Measurements from ENCODE around the gene SEPTIN8.

The SEPTIN8 gene

GRCh38 chr5:132761321-132762240 lies 15.5 kb downstream of the SEPTIN8 start:
- H3K27me3 ChIP-seq (replicated peaks; ENCODE audit: control insufficient read depth, insufficient read depth, low read length) = peaks cover 4% of the 10 kb centered on the region
- peaks cover 7% of the 10 kb centered on the region for H3K4me1 ChIP-seq (ENCODE audit: control insufficient read depth, insufficient read depth, low read length)
- H3K36me3 ChIP-seq (ENCODE audit: control insufficient read depth, insufficient read depth, low read length, severe bottlenecking) = peaks cover 75% of the 10 kb centered on the region
- H3K4me3 ChIP-seq (ENCODE audit: low read length) = no peak overlapping the region
- DNase-seq (ENCODE audit: low read depth) = no peak
- no peaks in the 10 kb centered on the region for H3K9me3 ChIP-seq (ENCODE audit: control insufficient read depth, low read length)
- no peak overlapping the region for H3K9ac ChIP-seq (ENCODE audit: low read length)

GRCh38 chr5:132760601-132761317 lies 16.3 kb downstream of the SEPTIN8 start:
- H3K4me1 ChIP-seq (ENCODE audit: control insufficient read depth, insufficient read depth, low read length) = peaks cover 7% of the 10 kb centered on the region
- H3K9me3 ChIP-seq (ENCODE audit: control insufficient read depth, low read length) = no peaks in the 10 kb centered on the region
- DNase-seq (ENCODE audit: low read depth) = no peak
- H3K27me3 ChIP-seq (replicated peaks; ENCODE audit: control insufficient read depth, insufficient read depth, low read length) = peaks cover 4% of the 10 kb centered on the region
- H3K4me3 ChIP-seq (ENCODE audit: low read length) = no peak overlapping the region
- H3K9ac ChIP-seq (ENCODE audit: low read length) = no peak overlapping the region
- H3K36me3 ChIP-seq (ENCODE audit: control insufficient read depth, insufficient read depth, low read length, severe bottlenecking) = peaks cover 75% of the 10 kb centered on the region

- no peak overlapping the region for H3K4me3 ChIP-seq (ENCODE audit: low read length)
- no peak overlapping the region for H3K9ac ChIP-seq (ENCODE audit: low read length)
- DNase-seq (ENCODE audit: low read depth) = no peak
- peaks cover 74% of the 10 kb centered on the region for H3K36me3 ChIP-seq (ENCODE audit: control insufficient read depth, insufficient read depth, low read length, severe bottlenecking)
- peaks cover 11% of the 10 kb centered on the region for H3K27me3 ChIP-seq (replicated peaks; ENCODE audit: control insufficient read depth, insufficient read depth, low read length)
- peaks cover under 1% of the 10 kb centered on the region for H3K4me1 ChIP-seq (ENCODE audit: control insufficient read depth, insufficient read depth, low read length)
- no peaks in the 10 kb centered on the region for H3K9me3 ChIP-seq (ENCODE audit: control insufficient read depth, low read length)
Measured at GRCh38 chr5:132760049-132760420, 17.0 kb downstream of the SEPTIN8 start.

- Histone ChIP-seq H3K4me3 (ENCODE audit: low read length) (no peak overlapping the region), H3K9me3 (ENCODE audit: control insufficient read depth, low read length) (no peaks in the 10 kb centered on the region), H3K4me1 (ENCODE audit: control insufficient read depth, insufficient read depth, low read length) (no peaks in the 10 kb centered on the region), H3K27me3 (replicated peaks; ENCODE audit: control insufficient read depth, insufficient read depth, low read length) (peaks cover 16% of the 10 kb centered on the region), H3K36me3 (ENCODE audit: control insufficient read depth, insufficient read depth, low read length, severe bottlenecking) (peaks cover 67% of the 10 kb centered on the region), H3K9ac (ENCODE audit: low read length) (no peak overlapping the region)
- DNase-seq (ENCODE audit: low read depth) = no peak
Measured at GRCh38 chr5:132759114-132760048, 17.7 kb downstream of the SEPTIN8 start.

- no peak for DNase-seq (ENCODE audit: low read depth)
- peaks cover 25% of the 10 kb centered on the region for H3K27me3 ChIP-seq (replicated peaks; ENCODE audit: control insufficient read depth, insufficient read depth, low read length)
- H3K9me3 ChIP-seq (ENCODE audit: control insufficient read depth, low read length) = no peaks in the 10 kb centered on the region
- H3K9ac ChIP-seq (ENCODE audit: low read length) = no peak overlapping the region
- peaks cover 60% of the 10 kb centered on the region for H3K36me3 ChIP-seq (ENCODE audit: control insufficient read depth, insufficient read depth, low read length, severe bottlenecking)
- H3K4me3 ChIP-seq (ENCODE audit: low read length) = no peak overlapping the region
- no peaks in the 10 kb centered on the region for H3K4me1 ChIP-seq (ENCODE audit: control insufficient read depth, insufficient read depth, low read length)
Measured at GRCh38 chr5:132758451-132758850, 18.6 kb downstream of the SEPTIN8 start.

GRCh38 chr5:132756542-132756941 lies 20.5 kb downstream of the SEPTIN8 start:
- Histone ChIP-seq H3K9ac (ENCODE audit: low read length) (no peak overlapping the region), H3K4me1 (ENCODE audit: control insufficient read depth, insufficient read depth, low read length) (peaks cover 7% of the 10 kb centered on the region), H3K27me3 (replicated peaks; ENCODE audit: control insufficient read depth, insufficient read depth, low read length) (peaks cover 36% of the 10 kb centered on the region), H3K9me3 (ENCODE audit: control insufficient read depth, low read length) (no peaks in the 10 kb centered on the region), H3K36me3 (ENCODE audit: control insufficient read depth, insufficient read depth, low read length, severe bottlenecking) (peaks cover 43% of the 10 kb centered on the region), H3K4me3 (ENCODE audit: low read length) (no peak overlapping the region)
- DNase-seq (ENCODE audit: low read depth) = no peak

- H3K9me3 ChIP-seq (ENCODE audit: control insufficient read depth, low read length) = no peaks in the 10 kb centered on the region
- DNase-seq (ENCODE audit: low read depth) = peak; percentile 35
- H3K36me3 ChIP-seq (ENCODE audit: control insufficient read depth, insufficient read depth, low read length, severe bottlenecking) = peaks cover 28% of the 10 kb centered on the region
- no peak overlapping the region for H3K4me3 ChIP-seq (ENCODE audit: low read length)
- H3K9ac ChIP-seq (ENCODE audit: low read length) = no peak overlapping the region
- H3K4me1 ChIP-seq (ENCODE audit: control insufficient read depth, insufficient read depth, low read length) = peaks cover 16% of the 10 kb centered on the region
- peaks cover 36% of the 10 kb centered on the region for H3K27me3 ChIP-seq (replicated peaks; ENCODE audit: control insufficient read depth, insufficient read depth, low read length)
Measured at GRCh38 chr5:132754947-132755346, 22.1 kb downstream of the SEPTIN8 start.

- peaks cover 20% of the 10 kb centered on the region for H3K36me3 ChIP-seq (ENCODE audit: control insufficient read depth, insufficient read depth, low read length, severe bottlenecking)
- peaks cover 16% of the 10 kb centered on the region for H3K4me1 ChIP-seq (ENCODE audit: control insufficient read depth, insufficient read depth, low read length)
- no peak for DNase-seq (ENCODE audit: low read depth)
Measured at GRCh38 chr5:132754111-132754510, 22.9 kb downstream of the SEPTIN8 start.

GRCh38 chr5:132753135-132753987 lies 23.7 kb downstream of the SEPTIN8 start:
- no peaks in the 10 kb centered on the region for H3K9me3 ChIP-seq (ENCODE audit: control insufficient read depth, low read length)
- no peak overlapping the region for H3K4me3 ChIP-seq (ENCODE audit: low read length)
- peaks cover 12% of the 10 kb centered on the region for H3K36me3 ChIP-seq (ENCODE audit: control insufficient read depth, insufficient read depth, low read length, severe bottlenecking)
- no peak for DNase-seq (ENCODE audit: low read depth)
- H3K4me1 ChIP-seq (ENCODE audit: control insufficient read depth, insufficient read depth, low read length) = peaks cover 16% of the 10 kb centered on the region
- H3K9ac ChIP-seq (ENCODE audit: low read length) = no peak overlapping the region
- H3K27me3 ChIP-seq (replicated peaks; ENCODE audit: control insufficient read depth, insufficient read depth, low read length) = peaks cover 41% of the 10 kb centered on the region

More at GRCh38 chr5:132754111-132754510, 22.9 kb downstream of the SEPTIN8 start:
- H3K4me3 ChIP-seq (ENCODE audit: low read length) = no peak overlapping the region
- no peak overlapping the region for H3K9ac ChIP-seq (ENCODE audit: low read length)
- H3K9me3 ChIP-seq (ENCODE audit: control insufficient read depth, low read length) = no peaks in the 10 kb centered on the region
- peaks cover 36% of the 10 kb centered on the region for H3K27me3 ChIP-seq (replicated peaks; ENCODE audit: control insufficient read depth, insufficient read depth, low read length)

- no peak for DNase-seq (ENCODE audit: low read depth)
Measured at GRCh38 chr5:132752581-132753125, 24.4 kb downstream of the SEPTIN8 start.

More at GRCh38 chr5:132752581-132753125, 24.4 kb downstream of the SEPTIN8 start:
- H3K9me3 ChIP-seq (ENCODE audit: control insufficient read depth, low read length) = no peaks in the 10 kb centered on the region
- H3K4me1 ChIP-seq (ENCODE audit: control insufficient read depth, insufficient read depth, low read length) = peaks cover 16% of the 10 kb centered on the region
- H3K9ac ChIP-seq (ENCODE audit: low read length) = no peak overlapping the region
- peaks cover 6% of the 10 kb centered on the region for H3K36me3 ChIP-seq (ENCODE audit: control insufficient read depth, insufficient read depth, low read length, severe bottlenecking)
- H3K4me3 ChIP-seq (ENCODE audit: low read length) = no peak overlapping the region
- peaks cover 44% of the 10 kb centered on the region for H3K27me3 ChIP-seq (replicated peaks; ENCODE audit: control insufficient read depth, insufficient read depth, low read length)
